Astrocyte (in vitro differentiated cells and primary cell): ENCODE measurements around the gene CYP2A6.

ENCODE experiments used
- EZH2 ChIP-seq: IDR thresholded peaks from 2 replicates; pipeline ENCODE4 v1.6.1; 2012; ENCODE audit warnings: mild to moderate bottlenecking, low read length, inconsistent platforms; ENCODE audit not compliant: insufficient read depth
- TF ChIP-seq, protein P1 (sequence below): IDR thresholded peaks from 2 replicates; pipeline ENCODE4 v1.5.1; 2011; ENCODE audit warnings: low read depth, mild to moderate bottlenecking, inconsistent platforms, low read length, moderate library complexity; ENCODE audit not compliant: insufficient read depth

DNA sequence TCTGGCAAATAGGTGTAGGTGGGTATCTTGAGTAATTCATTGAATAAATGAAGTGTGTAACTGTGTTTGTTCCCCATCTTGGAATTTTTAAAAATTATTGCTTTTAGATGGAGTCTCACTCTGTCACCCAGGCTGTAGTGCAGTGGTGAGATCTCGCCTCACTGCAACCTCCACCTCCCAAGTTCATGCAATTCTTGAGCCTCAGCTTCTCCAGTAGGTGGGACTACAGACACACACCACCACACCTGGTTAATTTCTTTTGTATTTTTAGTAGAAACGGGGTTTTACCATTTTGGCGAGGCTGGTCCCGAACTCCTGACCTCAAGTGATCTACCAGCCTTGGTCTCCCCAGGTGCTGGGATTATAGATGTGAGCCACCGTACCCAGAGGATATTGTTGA is 7.9 kb upstream of the CYP2A6 start:
- TF ChIP-seq, protein P1, sequence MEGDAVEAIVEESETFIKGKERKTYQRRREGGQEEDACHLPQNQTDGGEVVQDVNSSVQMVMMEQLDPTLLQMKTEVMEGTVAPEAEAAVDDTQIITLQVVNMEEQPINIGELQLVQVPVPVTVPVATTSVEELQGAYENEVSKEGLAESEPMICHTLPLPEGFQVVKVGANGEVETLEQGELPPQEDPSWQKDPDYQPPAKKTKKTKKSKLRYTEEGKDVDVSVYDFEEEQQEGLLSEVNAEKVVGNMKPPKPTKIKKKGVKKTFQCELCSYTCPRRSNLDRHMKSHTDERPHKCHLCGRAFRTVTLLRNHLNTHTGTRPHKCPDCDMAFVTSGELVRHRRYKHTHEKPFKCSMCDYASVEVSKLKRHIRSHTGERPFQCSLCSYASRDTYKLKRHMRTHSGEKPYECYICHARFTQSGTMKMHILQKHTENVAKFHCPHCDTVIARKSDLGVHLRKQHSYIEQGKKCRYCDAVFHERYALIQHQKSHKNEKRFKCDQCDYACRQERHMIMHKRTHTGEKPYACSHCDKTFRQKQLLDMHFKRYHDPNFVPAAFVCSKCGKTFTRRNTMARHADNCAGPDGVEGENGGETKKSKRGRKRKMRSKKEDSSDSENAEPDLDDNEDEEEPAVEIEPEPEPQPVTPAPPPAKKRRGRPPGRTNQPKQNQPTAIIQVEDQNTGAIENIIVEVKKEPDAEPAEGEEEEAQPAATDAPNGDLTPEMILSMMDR, result no peak
- TF ChIP-seq EZH2, result no peak
